HepG2 (cell line): ENCODE data around the gene BIRC6. TPM values are rescaled to one million over a fixed set of nuclear protein-coding genes. Genes with fewer than 3 reads are reported as not detected.

Source experiments
- ATF4 ChIP-seq, 2 experiments: fragments of 450-650 bp in 1 of 2; sonication (generic) in 1 of 2; formaldehyde crosslinking; IDR thresholded peaks; 2 replicates each; pipeline versions ENCODE4 v1.5.0 to v1.8.0; 2020 to 2022; ENCODE audit warnings: mild to moderate bottlenecking in 1 of 2, missing genetic modification reagents in 1 of 2
- BCL3 ChIP-seq: sonication (generic); formaldehyde crosslinking; IDR thresholded peaks from 2 replicates; pipeline ENCODE4 v1.5.1; 2020; ENCODE audit warnings: mild to moderate bottlenecking, missing genetic modification reagents, moderate library complexity
- CEBPG ChIP-seq: IDR thresholded peaks from 2 replicates; pipeline ENCODE4 v1.6.1; 2016
- GMEB1 ChIP-seq: sonication (generic); formaldehyde crosslinking; IDR thresholded peaks from 2 replicates; pipeline ENCODE4 v1.5.1; 2020; ENCODE audit warnings: missing genetic modification reagents, mild to moderate bottlenecking, borderline replicate concordance
- HCFC1 ChIP-seq: fragments of 150-350 bp; IDR thresholded peaks from 2 replicates; pipeline ENCODE4 v1.6.1; 2014; ENCODE audit warnings: low read depth, low read length
- HES4 ChIP-seq: sonication (generic); formaldehyde crosslinking; IDR thresholded peaks from 2 replicates; pipeline ENCODE4 v1.9.0; 2021; ENCODE audit warnings: mild to moderate bottlenecking, missing genetic modification reagents, borderline replicate concordance
- HIVEP1 ChIP-seq: sonication (generic); formaldehyde crosslinking; IDR thresholded peaks from 2 replicates; pipeline ENCODE4 v1.4.0; 2020; ENCODE audit warnings: mild to moderate bottlenecking, missing genetic modification reagents
- HMG20A ChIP-seq: IDR thresholded peaks from 2 replicates; pipeline ENCODE4 v1.6.1; 2016; ENCODE audit warnings: borderline replicate concordance
- NCOR1 ChIP-seq: fragments of 200-600 bp; sonication (generic); IDR thresholded peaks from 2 replicates; pipeline ENCODE4 v1.7.0; 2017; ENCODE audit warnings: antibody characterized with exemption, low read length, borderline replicate concordance
- NFE2 ChIP-seq: sonication (generic); formaldehyde crosslinking; IDR thresholded peaks from 2 replicates; pipeline ENCODE4 v1.4.0; 2020; ENCODE audit warnings: missing genetic modification reagents
- NFE2L2 ChIP-seq: fragments of 150-350 bp; IDR thresholded peaks from 2 replicates; pipeline ENCODE4 v1.6.1; 2014; ENCODE audit warnings: low read length
- NFIB ChIP-seq: sonication (generic); formaldehyde crosslinking; IDR thresholded peaks from 2 replicates; pipeline ENCODE4 v1.9.0; 2021; ENCODE audit warnings: missing genetic modification reagents, mild to moderate bottlenecking, borderline replicate concordance
- NFIC ChIP-seq: IDR thresholded peaks from 2 replicates; pipeline ENCODE4 v1.6.1; 2012; ENCODE audit warnings: mild to moderate bottlenecking, low read length, inconsistent platforms
- NPAS2 ChIP-seq: sonication (generic); formaldehyde crosslinking; IDR thresholded peaks from 2 replicates; pipeline ENCODE4 v1.8.0; 2022; ENCODE audit warnings: mild to moderate bottlenecking, missing genetic modification reagents, borderline replicate concordance
- POLR2AphosphoS5 ChIP-seq: IDR thresholded peaks from 2 replicates; pipeline ENCODE4 v1.6.1; 2012; ENCODE audit warnings: low read depth, low read length
- PRDM10 ChIP-seq: sonication (generic); formaldehyde crosslinking; IDR thresholded peaks from 2 replicates; pipeline ENCODE4 v1.4.0; 2020; ENCODE audit warnings: low read depth, missing genetic modification reagents
- RORA ChIP-seq: sonication (generic); formaldehyde crosslinking; IDR thresholded peaks from 2 replicates; pipeline ENCODE4 v1.5.0; 2020; ENCODE audit warnings: mild to moderate bottlenecking, missing genetic modification reagents, moderate library complexity
- TBX2 ChIP-seq: sonication (generic); formaldehyde crosslinking; IDR thresholded peaks from 2 replicates; pipeline ENCODE4 v1.5.0; 2020; ENCODE audit warnings: missing genetic modification reagents, mild to moderate bottlenecking, borderline replicate concordance
- ZBTB38 ChIP-seq: sonication (generic); formaldehyde crosslinking; IDR thresholded peaks from 2 replicates; pipeline ENCODE4 v1.5.1; 2020; ENCODE audit warnings: mild to moderate bottlenecking, missing genetic modification reagents
- ZNF160 ChIP-seq: sonication (generic); formaldehyde crosslinking; IDR thresholded peaks from 2 replicates; pipeline ENCODE4 v1.8.0; 2022; ENCODE audit warnings: mild to moderate bottlenecking, inconsistent platforms, missing genetic modification reagents
- ZNF33B ChIP-seq: sonication (generic); formaldehyde crosslinking; IDR thresholded peaks from 2 replicates; pipeline ENCODE4 v1.5.1; 2020; ENCODE audit warnings: mild to moderate bottlenecking, missing genetic modification reagents
- ZNF557 ChIP-seq: sonication (generic); formaldehyde crosslinking; IDR thresholded peaks from 2 replicates; pipeline ENCODE4 v1.4.0; 2020; ENCODE audit warnings: missing genetic modification reagents
- polyA plus RNA-seq, 8 experiments: library from polyadenylated mRNA; depleted of rRNA in 3 of 8; stranded (reverse) in 7 of 8; unstranded in 1 of 8; fragments of >200 nt; fragmentation: Illumina TruSeq in 4 of 8; extraction: Trizol in 4 of 8; gene quantifications; 2 replicates each; pipeline versions ENCODE4 v1.2.1 to v1.2.3, GENCODE V29; 2011 to 2016; ENCODE audit warnings: low read depth in 4 of 8, missing spikeins in 1 of 8, mixed read lengths in 1 of 8; ENCODE audit not compliant: insufficient read depth in 1 of 8
- total RNA-seq, 5 experiments: library from RNA; depleted of rRNA; stranded (reverse); fragments of >200 nt; fragmentation: Illumina TruSeq; extraction: Trizol; gene quantifications; 2 replicates each; pipeline ENCODE4 v1.2.3, GENCODE V29; 2016; ENCODE audit warnings: low read depth in 1 of 5

The BIRC6 gene
- total and polyA plus RNA-seq, 2 of the 13 experiments (the other 11 are each of a cell fraction or from before 2014, with no cell fraction given) = 65.6 to 120 TPM

GRCh38 chr2:32356681-32357317, at the start of gene BIRC6 (continued):
- TF ChIP-seq TBX2 (peak; percentile 93), NFE2L2 (no peak), ATF4 (CRISPR knock-in tag; IDR thresholded peaks at IDR 0.05) (peak in 1 of 2 experiments; percentile 92; a peak in 2 of 4 replicates), HES4 (CRISPR knock-in tag) (no peak; the same call in 1 of the 2 replicates), ZBTB38 (peak; percentile 83), POLR2AphosphoS5 (peak; percentile 96), HCFC1 (peak; percentile 61; the same call in 1 of the 2 replicates), NFE2 (CRISPR knock-in tag) (no peak), RORA (CRISPR knock-in tag) (no peak), PRDM10 (CRISPR knock-in tag) (peak; percentile 82), NFIB (CRISPR knock-in tag) (no peak), ZNF160 (CRISPR knock-in tag) (peak; percentile 74), BCL3 (CRISPR knock-in tag) (peak; percentile 94; the same call in 1 of the 2 replicates), ZNF33B (CRISPR knock-in tag) (peak; percentile 77), ZNF557 (CRISPR knock-in tag) (peak; percentile 89), HMG20A (no peak), GMEB1 (CRISPR knock-in tag) (peak; percentile 99), HIVEP1 (CRISPR knock-in tag) (peak; percentile 96), NPAS2 (CRISPR knock-in tag) (no peak), CEBPG (CRISPR knock-in tag) (peak; percentile 31), NCOR1 (peak; percentile 17; the same call in 1 of the 2 replicates), NFIC (no peak)
